NCI-H2227 (cell line): Measurements from ENCODE around the gene RALGAPB.
"Not testable (repeated sequence)": the region's sequence is repeated elsewhere in the genome, so short reads cannot be mapped to it uniquely, and the experiment has no call there.

Experiments
- DNase-seq: peaks from one replicate; lab custom pipeline; 2025; ENCODE audit not compliant: unreplicated experiment; lab: John Stamatoyannopoulos, UW

The RALGAPB gene

GRCh38 chr20:38446441-38447209, 26.0 kb upstream of the RALGAPB start:
- peak; percentile 97 for DNase-seq

GRCh38 chr20:38447251-38447661, 25.4 kb upstream of the RALGAPB start:
- DNase-seq = no peak

GRCh38 chr20:38447931-38448675, 24.5 kb upstream of the RALGAPB start:
- no peak for DNase-seq

GRCh38 chr20:38449046-38449445, 23.6 kb upstream of the RALGAPB start:
- DNase-seq = no peak

- no peak for DNase-seq
Measured at GRCh38 chr20:38450412-38450975, 22.1 kb upstream of the RALGAPB start.

GRCh38 chr20:38452880-38453624, 19.6 kb upstream of the RALGAPB start:
- no peak for DNase-seq

- DNase-seq = no peak
Measured at GRCh38 chr20:38453941-38454340, 18.7 kb upstream of the RALGAPB start.

- DNase-seq = no peak
Measured at GRCh38 chr20:38454556-38455473, 17.8 kb upstream of the RALGAPB start.

GRCh38 chr20:38458314-38458713, 14.3 kb upstream of the RALGAPB start:
- DNase-seq = no peak

GRCh38 chr20:38460040-38460623, 12.5 kb upstream of the RALGAPB start:
- DNase-seq = peak; percentile 70

GRCh38 chr20:38460631-38461030, 12.0 kb upstream of the RALGAPB start:
- DNase-seq = not testable (repeated sequence)

GRCh38 chr20:38461167-38461566, 11.5 kb upstream of the RALGAPB start:
- DNase-seq = not testable (repeated sequence)

GRCh38 chr20:38461569-38461968, 11.1 kb upstream of the RALGAPB start:
- not testable (repeated sequence) for DNase-seq

- DNase-seq = no peak
Measured at GRCh38 chr20:38466171-38466570, 6.5 kb upstream of the RALGAPB start.

- DNase-seq = no peak
Measured at GRCh38 chr20:38466983-38467382, 5.7 kb upstream of the RALGAPB start.

GRCh38 chr20:38471245-38471644, 1.4 kb upstream of the RALGAPB start:
- DNase-seq = no peak

- no peak for DNase-seq
Measured at GRCh38 chr20:38471987-38472512, 593 bp upstream of the RALGAPB start.

GRCh38 chr20:38473367-38473795, 738 bp downstream of the RALGAPB start:
- DNase-seq = no peak

- DNase-seq = no peak
Measured at GRCh38 chr20:38477747-38478146, 5.1 kb downstream of the RALGAPB start.

- no peak for DNase-seq
Measured at GRCh38 chr20:38479596-38479995, 7.0 kb downstream of the RALGAPB start.
